ENCODE results near the gene RBL2. TPM values are rescaled to one million over a fixed set of nuclear protein-coding genes. Genes with fewer than 3 reads are reported as not detected.

The RBL2 gene
- total and polyA plus RNA-seq, 2 donors (not counting 1 experiment from before 2014, with no cell fraction given): 70.7 to 171 TPM

DNA sequence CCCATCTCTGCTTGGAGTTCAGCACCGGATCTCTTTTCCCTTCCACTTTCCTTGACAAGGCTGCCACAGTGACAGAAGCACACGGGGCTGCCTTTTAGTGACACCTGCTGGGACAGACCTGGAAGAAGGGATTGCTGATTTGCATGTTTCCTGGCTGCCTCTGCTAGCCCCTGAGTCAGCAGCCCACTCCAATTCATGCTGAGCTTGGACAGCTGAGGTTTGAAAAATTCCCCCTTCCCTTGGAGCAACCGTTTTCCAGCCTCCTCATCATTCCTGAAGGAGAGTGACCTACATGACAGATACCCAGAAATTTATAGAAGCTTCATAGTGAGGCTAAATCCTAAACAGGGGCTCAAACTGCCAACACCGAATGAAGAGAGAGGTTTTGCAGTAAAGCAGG, 18.8 kb upstream of the RBL2 start:
- no peak overlapping the region for H3K9ac ChIP-seq (ENCODE audit: low read length)
- no peak overlapping the region for H2AFZ ChIP-seq (ENCODE audit: insufficient read depth, low read depth, low read length, poor library complexity, severe bottlenecking)
- intact Hi-C loops (cut with micrococcal nuclease): no loop called here
- DNase-seq: no peak
- H3K9me3 Mint-ChIP-seq (ENCODE audit: insufficient read depth): no peaks in the 10 kb centered on the region
- no peak for ATAC-seq (ENCODE audit: low read depth)
- no peak overlapping the region for H3K27ac Mint-ChIP-seq
- H3K27me3 ChIP-seq (replicated peaks in 1 of 4; ENCODE audit: control extremely low read depth in 1 of 4, control insufficient read depth in 3 of 4, insufficient read depth in 4 of 4, low read length in 3 of 4): peaks cover 0 to 7% (median 3%) of the 10 kb centered on the region in 4 experiments
- no peaks in the 10 kb centered on the region for H3K4me1 Mint-ChIP-seq
- ChIA-PET POLR2A (no interaction called here), CTCF (no interaction called here)
- peaks cover 0 to 10% (median 0%) of the 10 kb centered on the region in 3 donors for H3K9me3 ChIP-seq (ENCODE audit: control extremely low read depth in 1 of 3, control insufficient read depth in 2 of 3, insufficient read depth in 1 of 3, low read length in 2 of 3)
- 67% methylated on average over 1 of the region's 4 CpGs for WGBS (ENCODE audit: insufficient coverage)
- no peak overlapping the region for H3K4me3 Mint-ChIP-seq
- TF ChIP-seq EZH2 (IDR thresholded peaks at IDR 0.05; ENCODE audit: borderline replicate concordance, insufficient read depth, low read depth, low read length, poor library complexity, severe bottlenecking): no peak
- TF ChIP-seq, protein P1, sequence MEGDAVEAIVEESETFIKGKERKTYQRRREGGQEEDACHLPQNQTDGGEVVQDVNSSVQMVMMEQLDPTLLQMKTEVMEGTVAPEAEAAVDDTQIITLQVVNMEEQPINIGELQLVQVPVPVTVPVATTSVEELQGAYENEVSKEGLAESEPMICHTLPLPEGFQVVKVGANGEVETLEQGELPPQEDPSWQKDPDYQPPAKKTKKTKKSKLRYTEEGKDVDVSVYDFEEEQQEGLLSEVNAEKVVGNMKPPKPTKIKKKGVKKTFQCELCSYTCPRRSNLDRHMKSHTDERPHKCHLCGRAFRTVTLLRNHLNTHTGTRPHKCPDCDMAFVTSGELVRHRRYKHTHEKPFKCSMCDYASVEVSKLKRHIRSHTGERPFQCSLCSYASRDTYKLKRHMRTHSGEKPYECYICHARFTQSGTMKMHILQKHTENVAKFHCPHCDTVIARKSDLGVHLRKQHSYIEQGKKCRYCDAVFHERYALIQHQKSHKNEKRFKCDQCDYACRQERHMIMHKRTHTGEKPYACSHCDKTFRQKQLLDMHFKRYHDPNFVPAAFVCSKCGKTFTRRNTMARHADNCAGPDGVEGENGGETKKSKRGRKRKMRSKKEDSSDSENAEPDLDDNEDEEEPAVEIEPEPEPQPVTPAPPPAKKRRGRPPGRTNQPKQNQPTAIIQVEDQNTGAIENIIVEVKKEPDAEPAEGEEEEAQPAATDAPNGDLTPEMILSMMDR (IDR thresholded peaks at IDR 0.05): no peak
- H3K36me3 ChIP-seq (replicated peaks in 1 of 2; ENCODE audit: control extremely low read depth in 1 of 2, control insufficient read depth in 1 of 2, extremely low read depth in 1 of 2, insufficient read depth in 2 of 2, low read length in 1 of 2): no peaks in the 10 kb centered on the region
- no peaks in the 10 kb centered on the region for H3K4me1 ChIP-seq (ENCODE audit: control insufficient read depth in 2 of 2, insufficient read depth in 2 of 2, low read length in 2 of 2)
- H3K79me2 ChIP-seq (ENCODE audit: control insufficient read depth, insufficient read depth, low read length): no peaks in the 10 kb centered on the region
- H3K27me3 Mint-ChIP-seq: peaks cover 22% of the 10 kb centered on the region
- no peaks in the 10 kb centered on the region for H4K20me1 ChIP-seq (ENCODE audit: control insufficient read depth, insufficient read depth, low read length, poor library complexity, severe bottlenecking)
- H3K4me2 ChIP-seq (replicated peaks; ENCODE audit: low read depth, low read length, poor library complexity, severe bottlenecking): no peak overlapping the region
- H3K27ac ChIP-seq (ENCODE audit: low read length in 2 of 2): no peak overlapping the region
- H3K4me3 ChIP-seq (ENCODE audit: control extremely low read depth in 1 of 5, extremely low read depth in 1 of 5, insufficient read depth in 1 of 5, low read depth in 2 of 5, low read length in 4 of 5): no peak overlapping the region

DNA sequence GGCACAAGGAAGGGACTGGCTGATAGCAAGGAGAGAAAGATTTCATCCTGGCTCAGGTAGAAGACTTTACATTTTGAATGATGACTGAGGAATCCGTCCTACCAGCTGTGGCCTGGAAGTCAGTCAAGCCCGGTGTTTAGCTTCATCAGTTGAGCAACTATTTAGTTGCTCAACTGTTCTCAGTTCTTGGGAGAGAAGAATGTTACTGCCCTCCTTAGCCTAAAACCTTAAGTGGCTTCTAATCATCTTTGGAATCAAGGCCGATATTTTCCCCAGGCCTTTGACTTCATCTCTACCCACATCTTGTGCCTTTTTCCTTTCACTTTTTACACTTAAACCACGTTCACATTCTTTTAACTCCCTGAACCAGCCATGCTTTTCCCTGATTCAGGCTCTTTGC, 17.3 kb upstream of the RBL2 start:
- no peaks in the 10 kb centered on the region for H4K20me1 ChIP-seq (ENCODE audit: control insufficient read depth, insufficient read depth, low read length, poor library complexity, severe bottlenecking)
- H3K4me3 Mint-ChIP-seq: no peak overlapping the region
- CTCF ChIA-PET: no interaction called here

More for the DNA sequence above, 17.3 kb upstream of the RBL2 start:
- intact Hi-C loops (cut with micrococcal nuclease): no loop called here
- TF ChIP-seq, protein P1 (IDR thresholded peaks at IDR 0.05): no peak
- TF ChIP-seq EZH2 (IDR thresholded peaks at IDR 0.05; ENCODE audit: borderline replicate concordance, insufficient read depth, low read depth, low read length, poor library complexity, severe bottlenecking): no peak
- H3K9me3 Mint-ChIP-seq (ENCODE audit: insufficient read depth): no peaks in the 10 kb centered on the region
- WGBS (ENCODE audit: insufficient coverage): 61% methylated on average over 2 of the region's 4 CpGs
- Histone ChIP-seq H3K9ac (ENCODE audit: low read length) (no peak overlapping the region), H3K79me2 (ENCODE audit: control insufficient read depth, insufficient read depth, low read length) (no peaks in the 10 kb centered on the region), H3K9me3 (ENCODE audit: control extremely low read depth in 1 of 3, control insufficient read depth in 2 of 3, insufficient read depth in 1 of 3, low read length in 2 of 3) (peaks cover 0 to 14% (median 0%) of the 10 kb centered on the region in 3 donors), H3K4me2 (replicated peaks; ENCODE audit: low read depth, low read length, poor library complexity, severe bottlenecking) (no peak overlapping the region), H2AFZ (ENCODE audit: insufficient read depth, low read depth, low read length, poor library complexity, severe bottlenecking) (no peak overlapping the region), H3K27me3 (replicated peaks in 1 of 4; ENCODE audit: control extremely low read depth in 1 of 4, control insufficient read depth in 3 of 4, insufficient read depth in 4 of 4, low read length in 3 of 4) (peaks cover 0 to 7% (median 3%) of the 10 kb centered on the region in 4 experiments), H3K27ac (ENCODE audit: low read length in 2 of 2) (no peak overlapping the region), H3K36me3 (replicated peaks in 1 of 2; ENCODE audit: control extremely low read depth in 1 of 2, control insufficient read depth in 1 of 2, extremely low read depth in 1 of 2, insufficient read depth in 2 of 2, low read length in 1 of 2) (no peaks in the 10 kb centered on the region), H3K4me1 (ENCODE audit: control insufficient read depth in 2 of 2, insufficient read depth in 2 of 2, low read length in 2 of 2) (no peaks in the 10 kb centered on the region), H3K4me3 (ENCODE audit: control extremely low read depth in 1 of 5, extremely low read depth in 1 of 5, insufficient read depth in 1 of 5, low read depth in 2 of 5, low read length in 4 of 5) (no peak overlapping the region)
- POLR2A ChIA-PET: no interaction called here
- H3K4me1 Mint-ChIP-seq: no peaks in the 10 kb centered on the region
- no peak for ATAC-seq (ENCODE audit: low read depth)
- H3K27me3 Mint-ChIP-seq: peaks cover 19% of the 10 kb centered on the region
- no peak overlapping the region for H3K27ac Mint-ChIP-seq
- DNase-seq: no peak

Data from B cell (primary cell).